Muscle layer of duodenum (tissue), 2 donors: ENCODE measurements around the gene WDR18.

Experiments
- H3K27ac ChIP-seq: one replicate; pipeline ENCODE4 v1.7.0; 2013; ENCODE audit warnings: mild to moderate bottlenecking, low read length
- H3K27me3 ChIP-seq: one replicate; pipeline ENCODE4 v1.7.0; 2013; ENCODE audit warnings: low read depth, mild to moderate bottlenecking, control low read depth, low read length
- H3K36me3 ChIP-seq, 2 donors: one replicate each; pipeline ENCODE4 v1.7.0; 2013; ENCODE audit warnings: low read length in 2 of 2, control low read depth in 1 of 2, mild to moderate bottlenecking in 1 of 2; ENCODE audit not compliant: insufficient read depth in 2 of 2, control insufficient read depth in 1 of 2
- H3K4me1 ChIP-seq, 2 donors: one replicate each; pipeline ENCODE4 v1.7.0; 2013; ENCODE audit warnings: low read length in 2 of 2, mild to moderate bottlenecking in 2 of 2, control low read depth in 1 of 2, moderate library complexity in 1 of 2; ENCODE audit not compliant: insufficient read depth in 2 of 2, control insufficient read depth in 1 of 2
- H3K4me3 ChIP-seq, 2 donors: one replicate each; pipeline ENCODE4 v1.7.0; 2013; ENCODE audit warnings: low read length in 2 of 2, low read depth in 1 of 2, mild to moderate bottlenecking in 1 of 2
- H3K9me3 ChIP-seq, 2 donors: one replicate each; pipeline ENCODE4 v1.7.0; 2013; ENCODE audit warnings: low read length in 2 of 2, control low read depth in 1 of 2, mild to moderate bottlenecking in 1 of 2; ENCODE audit not compliant: control insufficient read depth in 1 of 2
- donor health status: healthy.

The WDR18 gene

GRCh38 chr19:942133-942645, 42.0 kb upstream of the WDR18 start:
- H3K4me1 ChIP-seq = peaks cover 4 to 13% of the 10 kb centered on the region in 2 donors
- no peaks in the 10 kb centered on the region for H3K27me3 ChIP-seq
- no peaks in the 10 kb centered on the region for H3K9me3 ChIP-seq
- H3K27ac ChIP-seq = no peak overlapping the region
- no peaks in the 10 kb centered on the region for H3K36me3 ChIP-seq
- H3K4me3 ChIP-seq = no peak overlapping the region

- Histone ChIP-seq H3K27me3 (no peaks in the 10 kb centered on the region), H3K9me3 (no peaks in the 10 kb centered on the region), H3K4me1 (peaks cover 4 to 13% of the 10 kb centered on the region in 2 donors), H3K4me3 (no peak overlapping the region), H3K36me3 (no peaks in the 10 kb centered on the region), H3K27ac (no peak overlapping the region)
Measured at GRCh38 chr19:943551-944170, 40.5 kb upstream of the WDR18 start.

GRCh38 chr19:944171-944567, 40.0 kb upstream of the WDR18 start:
- Histone ChIP-seq H3K4me1 (peaks cover 4 to 13% of the 10 kb centered on the region in 2 donors), H3K36me3 (no peaks in the 10 kb centered on the region), H3K9me3 (no peaks in the 10 kb centered on the region), H3K27ac (no peak overlapping the region), H3K4me3 (no peak overlapping the region), H3K27me3 (no peaks in the 10 kb centered on the region)

GRCh38 chr19:944663-945241, 39.4 kb upstream of the WDR18 start:
- H3K36me3 ChIP-seq = no peaks in the 10 kb centered on the region
- H3K9me3 ChIP-seq = no peaks in the 10 kb centered on the region
- no peak overlapping the region for H3K4me3 ChIP-seq
- H3K27me3 ChIP-seq = no peaks in the 10 kb centered on the region
- no peak overlapping the region for H3K27ac ChIP-seq
- H3K4me1 ChIP-seq = peaks cover 4 to 13% of the 10 kb centered on the region in 2 donors

- H3K4me3 ChIP-seq = no peak overlapping the region
- no peak overlapping the region for H3K27ac ChIP-seq
- no peaks in the 10 kb centered on the region for H3K9me3 ChIP-seq
- no peaks in the 10 kb centered on the region for H3K36me3 ChIP-seq
- H3K27me3 ChIP-seq = no peaks in the 10 kb centered on the region
- peaks cover 4 to 8% of the 10 kb centered on the region in 2 donors for H3K4me1 ChIP-seq
Measured at GRCh38 chr19:945401-946252, 38.5 kb upstream of the WDR18 start.

GRCh38 chr19:947090-947706, 36.9 kb upstream of the WDR18 start:
- Histone ChIP-seq H3K27ac (no peak overlapping the region), H3K4me1 (no peaks in the 10 kb centered on the region)

GRCh38 chr19:947707-948539, 36.2 kb upstream of the WDR18 start:
- Histone ChIP-seq H3K4me3 (no peak overlapping the region), H3K4me1 (peaks cover 0 to 4% of the 10 kb centered on the region in 2 donors), H3K36me3 (no peaks in the 10 kb centered on the region), H3K9me3 (no peaks in the 10 kb centered on the region), H3K27ac (no peak overlapping the region), H3K27me3 (no peaks in the 10 kb centered on the region)

More at GRCh38 chr19:947090-947706, 36.9 kb upstream of the WDR18 start:
- no peaks in the 10 kb centered on the region for H3K27me3 ChIP-seq
- no peak overlapping the region for H3K4me3 ChIP-seq
- no peaks in the 10 kb centered on the region for H3K36me3 ChIP-seq
- no peaks in the 10 kb centered on the region for H3K9me3 ChIP-seq

GRCh38 chr19:948842-949496, 35.2 kb upstream of the WDR18 start:
- no peaks in the 10 kb centered on the region for H3K9me3 ChIP-seq
- H3K27ac ChIP-seq = no peak overlapping the region
- H3K4me3 ChIP-seq = no peak overlapping the region
- no peaks in the 10 kb centered on the region for H3K36me3 ChIP-seq
- H3K27me3 ChIP-seq = no peaks in the 10 kb centered on the region
- H3K4me1 ChIP-seq = peaks cover 0 to 9% of the 10 kb centered on the region in 2 donors

- Histone ChIP-seq H3K27ac (no peak overlapping the region), H3K4me3 (no peak overlapping the region), H3K4me1 (peaks cover 0 to 9% of the 10 kb centered on the region in 2 donors), H3K27me3 (no peaks in the 10 kb centered on the region), H3K36me3 (no peaks in the 10 kb centered on the region), H3K9me3 (no peaks in the 10 kb centered on the region)
Measured at GRCh38 chr19:950352-951066, 33.6 kb upstream of the WDR18 start.
